ENCODE results near the gene CDH4. TPM values are rescaled to one million over a fixed set of nuclear protein-coding genes. Genes with fewer than 3 reads are reported as not detected.

The CDH4 gene
- total RNA-seq, 2 experiments from 2014 or later: 0.11 to 0.18 TPM

GRCh38 chr20:61455508-61456215, 203.6 kb downstream of the CDH4 start:
- H3K4me1 Mint-ChIP-seq (ENCODE audit: low read depth): no peaks in the 10 kb centered on the region
- ATAC-seq: no peak
- intact Hi-C loops (cut with micrococcal nuclease): no loop called here

GRCh38 chr20:61457725-61458124, 205.7 kb downstream of the CDH4 start:
- intact Hi-C loops (cut with micrococcal nuclease): no loop called here
- POLR2A ChIA-PET: no interaction called here
- H3K9me3 Mint-ChIP-seq: peaks cover 2% of the 10 kb centered on the region

More at GRCh38 chr20:61455508-61456215, 203.6 kb downstream of the CDH4 start:
- ChIA-PET POLR2A (no interaction called here), CTCF (no interaction called here)
- Mint-ChIP-seq H3K4me3 (no peak overlapping the region), H3K27ac (no peak overlapping the region), H3K36me3 (ENCODE audit: low read depth) (no peaks in the 10 kb centered on the region), H3K27me3 (no peaks in the 10 kb centered on the region), H3K9me3 (no peaks in the 10 kb centered on the region)
- no peak for DNase-seq
- no peak for TF ChIP-seq CTCF (IDR thresholded peaks at IDR 0.05)

GRCh38 chr20:61458146-61458746, 206.2 kb downstream of the CDH4 start:
- Mint-ChIP-seq H3K4me3 (no peak overlapping the region), H3K36me3 (ENCODE audit: low read depth) (no peaks in the 10 kb centered on the region), H3K4me1 (ENCODE audit: low read depth) (no peaks in the 10 kb centered on the region), H3K27ac (no peak overlapping the region), H3K9me3 (peaks cover 3% of the 10 kb centered on the region), H3K27me3 (no peaks in the 10 kb centered on the region)
- TF ChIP-seq CTCF (IDR thresholded peaks at IDR 0.05): no peak
- POLR2A ChIA-PET: no interaction called here
- ATAC-seq (no peak), DNase-seq (no peak)
- CTCF ChIA-PET: no interaction called here
- intact Hi-C loops (cut with micrococcal nuclease): no loop called here

More at GRCh38 chr20:61457725-61458124, 205.7 kb downstream of the CDH4 start:
- H3K36me3 Mint-ChIP-seq (ENCODE audit: low read depth): no peaks in the 10 kb centered on the region
- H3K27ac Mint-ChIP-seq: no peak overlapping the region
- no peaks in the 10 kb centered on the region for H3K4me1 Mint-ChIP-seq (ENCODE audit: low read depth)
- no peak for ATAC-seq
- DNase-seq: no peak
- no peaks in the 10 kb centered on the region for H3K27me3 Mint-ChIP-seq
- no peak overlapping the region for H3K4me3 Mint-ChIP-seq
- TF ChIP-seq CTCF (IDR thresholded peaks at IDR 0.05): no peak
- CTCF ChIA-PET: no interaction called here

- intact Hi-C loops (cut with micrococcal nuclease): no loop called here
- ChIA-PET CTCF (interaction anchor here (0.7 kb wide), 1 partner anchor 65 kb away, joined by 3 read pairs; no protein-coding TSS in a partner anchor), POLR2A (no interaction called here)
- H3K27me3 Mint-ChIP-seq: no peaks in the 10 kb centered on the region
- no peaks in the 10 kb centered on the region for H3K4me1 Mint-ChIP-seq (ENCODE audit: low read depth)
- H3K4me3 Mint-ChIP-seq: no peak overlapping the region
- H3K36me3 Mint-ChIP-seq (ENCODE audit: low read depth): no peaks in the 10 kb centered on the region
- ATAC-seq (no peak), DNase-seq (no peak)
- H3K9me3 Mint-ChIP-seq: peaks cover 3% of the 10 kb centered on the region
- TF ChIP-seq CTCF (IDR thresholded peaks at IDR 0.05): no peak
- no peak overlapping the region for H3K27ac Mint-ChIP-seq
These were observed 207.2 kb downstream of the CDH4 start for GRCh38 chr20:61459266-61459665.

GRCh38 chr20:61459705-61460104, 207.6 kb downstream of the CDH4 start:
- Mint-ChIP-seq H3K4me1 (ENCODE audit: low read depth) (no peaks in the 10 kb centered on the region), H3K9me3 (peaks cover 3% of the 10 kb centered on the region), H3K27me3 (no peaks in the 10 kb centered on the region), H3K4me3 (no peak overlapping the region), H3K27ac (no peak overlapping the region), H3K36me3 (ENCODE audit: low read depth) (no peaks in the 10 kb centered on the region)
- POLR2A ChIA-PET: no interaction called here
- DNase-seq: no peak
- no peak for ATAC-seq
- TF ChIP-seq CTCF (IDR thresholded peaks at IDR 0.05): no peak
- CTCF ChIA-PET: no interaction called here
- intact Hi-C loops (cut with micrococcal nuclease): no loop called here
